H9 (cell line): ENCODE data around the gene ERICH4. TPM values are rescaled to one million over a fixed set of nuclear protein-coding genes. Genes with fewer than 3 reads are reported as not detected.
"Not testable (repeated sequence)": the region's sequence is repeated elsewhere in the genome, so short reads cannot be mapped to it uniquely, and the experiment has no call there.

Experiments
- DNase-seq: peaks from one replicate; pipeline ENCODE4 v3.0.0-alpha.2; 2017
- H2AFZ ChIP-seq: one replicate; pipeline ENCODE4 v1.6.1; 2013; ENCODE audit warnings: mild to moderate bottlenecking, low read length, control low read depth, moderate library complexity
- H2AK5ac ChIP-seq: 2 replicates; pipeline ENCODE4 v1.6.1; 2013; ENCODE audit warnings: low read length, control low read depth, mixed read lengths; ENCODE audit not compliant: insufficient read length
- H2BK120ac ChIP-seq: one replicate; pipeline ENCODE4 v1.6.1; 2013; ENCODE audit warnings: low read depth, mild to moderate bottlenecking, low read length, control low read depth, inconsistent platforms; ENCODE audit not compliant: poor library complexity, severe bottlenecking
- H2BK12ac ChIP-seq: 2 replicates; pipeline ENCODE4 v1.6.1; 2013; ENCODE audit warnings: low read length, control low read depth, mixed read lengths, low read depth; ENCODE audit not compliant: insufficient read length
- H2BK15ac ChIP-seq: 2 replicates; pipeline ENCODE4 v1.6.1; 2013; ENCODE audit warnings: low read depth, low read length, control low read depth
- H2BK20ac ChIP-seq: one replicate; pipeline ENCODE4 v1.6.1; 2013; ENCODE audit warnings: low read depth, mild to moderate bottlenecking, low read length, control low read depth, inconsistent platforms; ENCODE audit not compliant: poor library complexity, severe bottlenecking
- H2BK5ac ChIP-seq: 2 replicates; pipeline ENCODE4 v1.6.1; 2013; ENCODE audit warnings: low read length, control low read depth, mixed read lengths; ENCODE audit not compliant: insufficient read length
- H3K14ac ChIP-seq: 2 replicates; pipeline ENCODE4 v1.6.1; 2013; ENCODE audit warnings: low read length, control low read depth; ENCODE audit not compliant: insufficient read depth
- H3K18ac ChIP-seq: 2 replicates; pipeline ENCODE4 v1.6.1; 2013; ENCODE audit warnings: low read depth, mild to moderate bottlenecking, mixed read lengths, low read length, control low read depth; ENCODE audit not compliant: insufficient read length
- H3K23ac ChIP-seq: 2 replicates; pipeline ENCODE4 v1.6.1; 2013; ENCODE audit warnings: low read length, control low read depth, mixed read lengths, low read depth; ENCODE audit not compliant: insufficient read length
- H3K23me2 ChIP-seq: 2 replicates; pipeline ENCODE4 v1.6.1; 2013; ENCODE audit warnings: low read depth, mild to moderate bottlenecking, mixed read lengths, low read length, control low read depth; ENCODE audit not compliant: insufficient read length, poor library complexity, severe bottlenecking
- H3K27ac ChIP-seq: 2 replicates; pipeline ENCODE4 v1.5.1; 2013; ENCODE audit warnings: low read length, control low read depth, mixed read lengths, low read depth; ENCODE audit not compliant: insufficient read length
- H3K27me3 ChIP-seq: 2 replicates; pipeline ENCODE4 v1.6.1; 2013; ENCODE audit warnings: low read length, control low read depth, inconsistent platforms; ENCODE audit not compliant: insufficient read depth
- H3K4ac ChIP-seq: 2 replicates; pipeline ENCODE4 v1.6.1; 2013; ENCODE audit warnings: low read depth, mild to moderate bottlenecking, control low read depth, inconsistent platforms, low read length, moderate library complexity
- H3K4me1 ChIP-seq: 2 replicates; pipeline ENCODE4 v1.6.1; 2013; ENCODE audit warnings: low read length, control low read depth, inconsistent platforms; ENCODE audit not compliant: insufficient read depth
- H3K4me2 ChIP-seq: 2 replicates; pipeline ENCODE4 v1.6.1; 2013; ENCODE audit warnings: low read length, control low read depth, mixed read lengths; ENCODE audit not compliant: insufficient read length, insufficient read depth
- H3K56ac ChIP-seq: 2 replicates; pipeline ENCODE4 v1.6.1; 2013; ENCODE audit warnings: low read depth, mild to moderate bottlenecking, mixed read lengths, low read length, control low read depth; ENCODE audit not compliant: insufficient read length
- H3K79me1 ChIP-seq: 2 replicates; pipeline ENCODE4 v1.6.1; 2013; ENCODE audit warnings: low read depth, mild to moderate bottlenecking, moderate library complexity, low read length, control low read depth, inconsistent platforms; ENCODE audit not compliant: insufficient read depth, poor library complexity, severe bottlenecking
- H3K79me2 ChIP-seq: 2 replicates; pipeline ENCODE4 v1.6.1; 2013; ENCODE audit warnings: low read length, control low read depth, inconsistent platforms; ENCODE audit not compliant: insufficient read depth
- H3K9ac ChIP-seq: 2 replicates; pipeline ENCODE4 v1.6.1; 2013; ENCODE audit warnings: low read length, control low read depth, mixed read lengths; ENCODE audit not compliant: insufficient read length; ENCODE audit errors: extremely low read depth
- H3K9me3 ChIP-seq: one replicate; pipeline ENCODE4 v1.6.1; 2013; ENCODE audit warnings: low read depth, low read length, inconsistent platforms; ENCODE audit not compliant: control insufficient read depth
- H3T11ph ChIP-seq: one replicate; pipeline ENCODE4 v1.6.1; 2013; ENCODE audit warnings: mild to moderate bottlenecking, low read length, control low read depth, inconsistent platforms
- H4K20me1 ChIP-seq: one replicate; pipeline ENCODE4 v1.6.1; 2013; ENCODE audit not compliant: control insufficient read depth, insufficient read length, insufficient read depth
- H4K5ac ChIP-seq: 2 replicates; pipeline ENCODE4 v1.6.1; 2013; ENCODE audit warnings: low read depth, mild to moderate bottlenecking, mixed read lengths, low read length, control low read depth; ENCODE audit not compliant: insufficient read length
- H4K8ac ChIP-seq: replicated peaks from 2 replicates; pipeline ENCODE4 v1.6.1; 2013; ENCODE audit warnings: low read length, control low read depth, mixed read lengths, low read depth; ENCODE audit not compliant: insufficient read length
- H4K91ac ChIP-seq: 2 replicates; pipeline ENCODE4 v1.6.1; 2013; ENCODE audit warnings: low read depth, mild to moderate bottlenecking, moderate library complexity, mixed read lengths, low read length, control low read depth; ENCODE audit not compliant: insufficient read length
- H3K27ac Mint-ChIP-seq, 3 experiments: 2 replicates in 2 of 3; 3 replicates in 1 of 3; pipeline ENCODE4 v1.8.0; 2020 to 2021; ENCODE audit warnings: mixed read lengths in 3 of 3, mild to moderate bottlenecking in 1 of 3, moderate library complexity in 1 of 3
- H3K27me3 Mint-ChIP-seq: 2 replicates; pipeline ENCODE4 v1.8.0; 2021; ENCODE audit warnings: low read depth, mild to moderate bottlenecking, moderate library complexity, mixed read lengths
- H3K36me3 Mint-ChIP-seq, 3 experiments: 2 replicates in 2 of 3; 3 replicates in 1 of 3; pipeline ENCODE4 v1.8.0; 2020 to 2021; ENCODE audit warnings: low read depth in 3 of 3, mixed read lengths in 3 of 3; ENCODE audit not compliant: insufficient read depth in 1 of 3
- H3K4me1 Mint-ChIP-seq, 2 experiments: 2 replicates each; pipeline ENCODE4 v1.8.0; 2020; ENCODE audit warnings: mixed read lengths in 2 of 2
- H3K4me3 Mint-ChIP-seq, 2 experiments: 2 replicates in 1 of 2; 3 replicates in 1 of 2; pipeline ENCODE4 v1.8.0; 2020 to 2021; ENCODE audit warnings: mild to moderate bottlenecking in 2 of 2, mixed read lengths in 2 of 2, moderate library complexity in 1 of 2
- H3K9me3 Mint-ChIP-seq, 2 experiments: 2 replicates in 1 of 2; 3 replicates in 1 of 2; pipeline ENCODE4 v1.8.0; 2020; ENCODE audit warnings: mild to moderate bottlenecking in 2 of 2, mixed read lengths in 2 of 2, moderate library complexity in 1 of 2
- WGBS: extraction: QIAGEN DNeasy Blood & Tissue Kit; methylation state at CpG from one replicate; pipeline ENCODE4 v1.1.7; 2013; ENCODE audit warnings: missing lambda C conversion rate, low lambda C conversion rate, mixed read lengths; ENCODE audit not compliant: insufficient read length; ENCODE audit errors: extremely low coverage; 5-methylcytosine and 5-hydroxymethylcytosine counted together
- total RNA-seq: library from RNA; stranded (reverse); gene quantifications from 2 replicates; pipeline ENCODE4 v1.2.1, GENCODE V29; 2021
- TF ChIP-seq, protein P1 (sequence below): fragments of 200-600 bp; sonication (generic); conservative IDR thresholded peaks from 3 replicates; pipeline ENCODE4 v1.8.0; 2021; ENCODE audit warnings: antibody characterized with exemption, mild to moderate bottlenecking

ERICH4 gene
- total RNA-seq, 1 experiment from 2014 or later = not detected

DNA sequence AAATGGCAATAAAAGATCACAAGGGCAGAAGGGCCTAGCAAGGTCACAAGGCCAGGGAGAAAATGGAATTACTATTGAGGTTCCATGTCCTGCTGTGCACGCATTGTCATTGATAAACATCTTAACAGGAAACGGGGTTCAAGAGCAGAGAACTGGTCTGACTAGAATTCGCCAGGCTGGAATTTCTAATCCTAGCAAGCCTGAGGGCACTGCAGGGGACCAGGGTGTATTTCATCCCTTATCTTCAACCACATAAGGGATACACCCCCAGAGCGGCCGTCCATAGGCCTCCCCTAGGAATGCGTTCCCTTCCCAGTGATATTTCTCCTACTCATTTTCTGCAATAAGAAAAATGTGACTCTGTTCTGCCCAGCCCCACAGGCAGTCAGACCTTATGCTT lies 19.5 kb downstream of the ERICH4 start:
- Histone ChIP-seq H4K8ac (no peak overlapping the region), H3K79me1 (no peaks in the 10 kb centered on the region), H3T11ph (no peak overlapping the region), H2BK20ac (no peak overlapping the region), H3K27ac (no peak overlapping the region), H3K4ac (no peak overlapping the region), H3K4me1 (no peaks in the 10 kb centered on the region), H3K9me3 (peaks cover 37% of the 10 kb centered on the region), H2BK15ac (no peak overlapping the region), H3K27me3 (no peaks in the 10 kb centered on the region), H3K79me2 (no peaks in the 10 kb centered on the region), H2BK120ac (no peak overlapping the region), H3K23me2 (no peaks in the 10 kb centered on the region), H3K23ac (no peak overlapping the region), H3K18ac (no peak overlapping the region), H4K91ac (no peak overlapping the region), H2BK12ac (no peak overlapping the region), H3K14ac (no peak overlapping the region), H2AK5ac (no peak overlapping the region), H4K20me1 (no peaks in the 10 kb centered on the region), H2AFZ (no peak overlapping the region), H2BK5ac (no peak overlapping the region), H3K56ac (no peak overlapping the region), H3K4me2 (no peak overlapping the region), H4K5ac (no peak overlapping the region), H3K9ac (no peak overlapping the region)
- DNase-seq = no peak
- Mint-ChIP-seq H3K27me3 (no peaks in the 10 kb centered on the region; the same call in 1 of the 2 replicates), H3K4me1 (no peaks in the 10 kb centered on the region), H3K9me3 (peaks cover 56 to 75% of the 10 kb centered on the region in 2 experiments), H3K27ac (no peak overlapping the region), H3K36me3 (peaks cover 0 to 9% (median 0%) of the 10 kb centered on the region in 3 experiments; a peak in 3 of 7 replicates), H3K4me3 (no peak overlapping the region)
- TF ChIP-seq, protein P1, sequence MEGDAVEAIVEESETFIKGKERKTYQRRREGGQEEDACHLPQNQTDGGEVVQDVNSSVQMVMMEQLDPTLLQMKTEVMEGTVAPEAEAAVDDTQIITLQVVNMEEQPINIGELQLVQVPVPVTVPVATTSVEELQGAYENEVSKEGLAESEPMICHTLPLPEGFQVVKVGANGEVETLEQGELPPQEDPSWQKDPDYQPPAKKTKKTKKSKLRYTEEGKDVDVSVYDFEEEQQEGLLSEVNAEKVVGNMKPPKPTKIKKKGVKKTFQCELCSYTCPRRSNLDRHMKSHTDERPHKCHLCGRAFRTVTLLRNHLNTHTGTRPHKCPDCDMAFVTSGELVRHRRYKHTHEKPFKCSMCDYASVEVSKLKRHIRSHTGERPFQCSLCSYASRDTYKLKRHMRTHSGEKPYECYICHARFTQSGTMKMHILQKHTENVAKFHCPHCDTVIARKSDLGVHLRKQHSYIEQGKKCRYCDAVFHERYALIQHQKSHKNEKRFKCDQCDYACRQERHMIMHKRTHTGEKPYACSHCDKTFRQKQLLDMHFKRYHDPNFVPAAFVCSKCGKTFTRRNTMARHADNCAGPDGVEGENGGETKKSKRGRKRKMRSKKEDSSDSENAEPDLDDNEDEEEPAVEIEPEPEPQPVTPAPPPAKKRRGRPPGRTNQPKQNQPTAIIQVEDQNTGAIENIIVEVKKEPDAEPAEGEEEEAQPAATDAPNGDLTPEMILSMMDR = no peak
- WGBS = no CpG with 5 or more reads among the region's 6 CpGs

DNA sequence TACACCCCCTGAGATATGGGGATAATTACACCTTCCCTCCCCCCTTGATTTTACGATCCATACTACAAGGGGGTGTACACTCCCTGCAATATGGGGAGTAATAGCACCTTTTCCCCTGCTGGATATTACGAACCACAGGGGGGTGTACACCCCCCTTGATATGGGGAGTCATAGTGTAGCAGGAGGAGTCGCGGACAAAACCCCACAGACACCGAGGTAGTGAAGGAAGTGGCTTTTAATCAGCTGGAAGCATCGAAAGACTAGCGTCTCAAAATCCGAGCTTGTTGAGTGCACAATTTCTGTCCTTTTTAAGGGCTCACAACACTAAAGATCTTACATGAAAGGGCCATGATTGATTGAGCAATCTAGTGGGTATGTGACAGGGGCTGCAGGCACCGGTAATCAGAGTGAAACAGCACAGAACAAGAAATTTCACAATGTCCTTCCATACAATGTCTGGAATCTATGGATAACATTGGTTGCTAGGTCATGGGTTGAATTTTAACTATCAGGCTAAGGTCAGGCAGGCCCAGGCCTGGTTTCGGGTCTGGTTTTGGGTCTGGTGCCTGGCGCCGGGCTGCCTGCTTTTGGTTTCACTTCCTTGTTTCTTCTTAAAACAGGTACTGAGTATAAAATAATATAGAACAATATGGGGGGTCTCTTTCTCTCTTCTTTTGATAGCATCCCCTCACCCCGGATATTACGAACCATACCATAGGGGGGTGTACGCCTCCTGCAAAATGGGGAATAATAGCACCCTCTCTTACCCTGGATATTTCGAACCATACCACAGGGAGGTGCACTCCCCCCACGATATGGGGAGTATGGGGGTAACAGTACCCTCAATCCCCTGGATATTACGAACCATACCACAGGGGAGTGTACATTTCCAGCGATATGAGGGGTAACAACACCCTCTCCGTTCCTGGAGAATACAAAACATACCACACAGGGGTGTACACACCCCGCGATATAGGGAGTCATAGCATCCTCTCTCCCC lies 20.6 kb downstream of the ERICH4 start:
- not testable (repeated sequence) for H3K4me3 Mint-ChIP-seq, H3K27ac Mint-ChIP-seq, H3K56ac ChIP-seq, H3K4me1 Mint-ChIP-seq, H2BK120ac ChIP-seq, H4K91ac ChIP-seq, DNase-seq, H3K36me3 Mint-ChIP-seq, H4K20me1 ChIP-seq, H4K8ac ChIP-seq, H3K27ac ChIP-seq, H3K27me3 ChIP-seq, H3T11ph ChIP-seq, H2BK20ac ChIP-seq, H3K9ac ChIP-seq, H3K14ac ChIP-seq, H3K27me3 Mint-ChIP-seq, H4K5ac ChIP-seq, H3K4me2 ChIP-seq, H3K18ac ChIP-seq, H2BK15ac ChIP-seq, H2BK12ac ChIP-seq, H3K79me1 ChIP-seq, H3K4ac ChIP-seq, H3K4me1 ChIP-seq, H3K23me2 ChIP-seq, H3K79me2 ChIP-seq, H3K23ac ChIP-seq, H2AFZ ChIP-seq, H2BK5ac ChIP-seq, H2AK5ac ChIP-seq
- H3K9me3 ChIP-seq = peaks cover 43% of the 10 kb centered on the region
- H3K9me3 Mint-ChIP-seq = peaks cover 48 to 70% of the 10 kb centered on the region in 2 experiments
- no CpG with 5 or more reads among the region's 22 CpGs for WGBS
